HG02852 (cell line): ENCODE measurements around the gene DOCK6.

Source experiments
- ATAC-seq: cut with Tn5 transposase; IDR thresholded peaks from one replicate; pipeline ENCODE4 v1.9.1; 2021; ENCODE audit warnings: mild to moderate bottlenecking, moderate library complexity; ENCODE audit not compliant: unreplicated experiment

DOCK6 gene

GRCh38 chr19:11225815-11226214 is 36.5 kb downstream of the DOCK6 start:
- no peak for ATAC-seq

DNA sequence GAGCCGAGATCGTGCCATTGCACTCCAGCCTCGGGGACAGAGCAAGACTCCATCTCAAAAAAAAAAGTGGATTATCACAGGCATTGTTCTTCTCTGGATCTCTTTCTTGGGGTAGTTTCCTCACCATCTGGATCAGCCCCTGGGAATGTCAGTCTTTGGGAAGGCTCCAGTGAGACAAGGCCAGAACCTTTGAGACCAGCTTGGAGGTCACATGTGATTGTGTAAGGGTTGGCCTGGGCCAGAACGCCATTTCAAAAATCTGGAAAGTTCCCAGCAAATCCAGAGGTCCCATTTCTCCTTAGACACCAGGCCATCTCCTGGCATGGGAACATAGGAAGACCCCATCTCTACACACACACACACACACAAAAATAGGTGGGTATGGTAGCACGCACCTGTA is 37.2 kb downstream of the DOCK6 start:
- ATAC-seq = no peak

GRCh38 chr19:11224429-11224828 is 37.9 kb downstream of the DOCK6 start:
- no peak for ATAC-seq

- ATAC-seq = no peak
Observed at GRCh38 chr19:11223200-11223599, 39.1 kb downstream of the DOCK6 start.

GRCh38 chr19:11221082-11221598 is 41.2 kb downstream of the DOCK6 start:
- ATAC-seq = no peak

DNA sequence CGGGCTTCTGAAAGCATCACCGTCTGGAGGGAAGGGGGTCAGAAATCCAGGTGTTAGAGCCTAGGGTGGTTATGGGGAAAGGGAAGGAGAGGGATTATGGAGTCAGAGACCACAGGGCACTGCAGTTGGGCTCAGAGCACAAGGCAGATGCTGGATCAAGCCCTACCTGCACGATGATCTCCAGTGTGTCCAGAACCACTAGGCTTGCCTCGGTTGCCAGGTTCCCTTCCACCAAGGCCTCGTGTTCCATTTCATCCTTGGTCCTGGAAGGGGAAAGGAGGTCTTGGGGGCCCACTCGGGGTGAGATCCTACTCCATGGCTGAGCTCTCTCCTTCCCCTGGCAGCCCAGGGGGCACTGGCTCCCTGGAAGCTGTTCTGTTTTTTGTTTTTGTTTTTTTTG is 47.9 kb downstream of the DOCK6 start:
- no peak for ATAC-seq

- no peak for ATAC-seq
Observed at GRCh38 chr19:11210656-11210928, 51.7 kb downstream of the DOCK6 start.

GRCh38 chr19:11209839-11210655 is 52.3 kb downstream of the DOCK6 start:
- no peak for ATAC-seq

DNA sequence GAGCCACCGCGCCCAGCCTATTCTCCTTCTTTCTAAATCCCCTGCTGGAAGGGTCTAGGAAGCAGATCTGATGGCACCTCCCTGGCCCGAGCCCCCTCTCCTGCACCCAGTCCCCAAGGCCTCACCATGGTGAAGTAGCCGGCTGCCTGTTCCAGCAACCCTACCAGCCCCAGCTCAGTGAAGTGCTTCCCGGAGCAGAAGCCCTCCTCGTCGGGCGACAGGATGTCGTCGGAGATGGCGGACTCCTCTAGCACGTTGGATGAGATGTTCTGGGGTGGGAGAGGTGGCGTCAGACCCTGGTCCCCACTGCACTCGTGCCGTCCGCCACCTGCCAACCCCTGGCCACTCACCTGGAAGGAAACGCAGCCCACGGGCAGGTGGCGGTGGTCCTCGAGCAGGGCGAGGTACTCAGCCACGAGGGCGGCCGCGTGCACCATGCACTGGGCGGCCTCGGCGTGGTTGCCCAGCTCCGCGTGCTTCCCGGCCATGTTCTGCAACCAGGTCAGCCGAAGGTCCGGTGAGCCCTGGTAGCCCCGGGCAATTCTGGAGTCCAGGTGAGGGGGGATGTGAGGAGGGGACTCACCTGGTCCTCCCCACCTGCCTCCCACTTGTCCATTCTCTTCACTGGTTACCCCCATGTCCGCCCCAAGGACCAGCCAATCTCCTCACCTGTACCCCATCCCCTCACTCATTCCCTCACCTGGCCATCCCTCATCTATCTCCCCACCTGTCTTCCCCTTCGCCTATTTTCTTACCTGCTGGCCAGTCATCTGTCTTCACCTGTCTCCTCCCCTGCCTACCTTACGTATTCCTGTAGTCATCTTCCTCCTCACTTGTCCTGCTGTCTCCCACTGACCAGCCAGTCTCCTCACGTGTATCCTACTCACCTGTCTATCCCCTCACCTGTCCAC is 53.5 kb downstream of the DOCK6 start:
- no peak for ATAC-seq

GRCh38 chr19:11205939-11206570 is 56.3 kb downstream of the DOCK6 start:
- no peak for ATAC-seq

DNA sequence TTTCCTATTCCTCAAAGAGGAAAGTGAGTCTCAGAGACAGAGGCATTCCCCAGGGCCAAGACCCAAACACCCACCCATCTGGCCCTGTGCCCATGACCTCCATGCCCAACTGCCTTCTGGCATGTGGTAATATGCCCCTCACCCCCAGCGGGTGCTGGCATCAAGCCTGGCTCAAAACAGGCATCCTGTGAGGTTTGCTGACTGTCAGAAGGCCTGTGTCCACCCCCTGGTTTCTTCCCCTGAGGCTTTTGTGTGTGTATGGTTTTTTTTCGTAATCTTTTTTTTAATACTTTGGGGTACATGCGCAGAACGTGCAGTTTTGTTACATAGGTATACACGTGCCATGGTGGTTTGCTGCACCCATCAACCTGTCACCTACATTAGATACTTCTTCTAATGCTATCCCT is 57.4 kb downstream of the DOCK6 start:
- no peak for ATAC-seq

DNA sequence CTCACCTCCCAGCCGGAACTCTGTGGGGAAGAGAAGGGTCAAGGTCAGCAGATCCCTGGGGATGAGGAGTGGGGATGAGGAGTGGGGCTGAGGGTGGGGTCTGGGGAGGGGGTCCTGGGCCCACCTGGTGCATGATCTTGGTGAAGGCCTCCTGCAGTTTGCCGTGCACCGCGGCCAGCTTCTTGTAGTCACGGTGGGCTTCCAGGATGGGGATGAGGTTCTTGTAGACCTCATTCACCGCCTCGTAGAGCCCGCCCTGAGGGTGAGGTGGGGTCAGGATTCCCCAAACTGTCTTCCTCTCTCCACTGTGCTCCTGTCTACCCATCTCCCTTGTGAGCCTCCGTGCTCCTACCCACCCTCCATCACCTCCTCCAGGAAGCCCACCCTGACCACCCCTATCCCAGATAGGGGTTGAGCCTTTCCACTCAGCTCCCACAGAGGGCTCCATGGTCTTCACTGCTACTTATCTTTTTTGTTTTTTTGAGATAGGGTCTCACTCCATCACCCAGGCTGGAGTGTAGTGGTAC is 58.2 kb downstream of the DOCK6 start:
- ATAC-seq = no peak

- ATAC-seq = no peak
Observed at GRCh38 chr19:11203194-11204075, 58.9 kb downstream of the DOCK6 start.

- no peak for ATAC-seq
Observed at GRCh38 chr19:11202488-11203193, 59.7 kb downstream of the DOCK6 start.

DNA sequence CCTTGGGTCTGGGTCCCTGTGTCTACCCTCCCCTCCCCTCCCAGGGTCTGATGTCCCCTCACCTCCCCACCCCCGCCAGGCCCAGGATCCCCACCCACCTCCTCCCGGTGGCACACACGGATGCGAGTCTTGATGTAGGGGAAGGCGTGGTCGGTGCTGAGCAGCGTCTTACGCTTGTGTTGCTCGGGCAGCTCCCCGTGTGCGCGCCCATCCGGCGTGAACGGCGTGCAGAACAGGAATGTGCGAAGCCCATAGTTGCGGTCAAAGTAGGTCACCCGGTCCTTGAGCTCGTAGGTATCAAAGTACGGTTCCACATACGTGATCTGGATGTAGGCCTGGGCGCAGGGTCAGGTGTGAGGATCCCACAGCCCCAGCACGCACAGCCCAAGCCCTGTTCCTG is 60.5 kb downstream of the DOCK6 start:
- no peak for ATAC-seq

- no peak for ATAC-seq
Observed at GRCh38 chr19:11200931-11201330, 61.4 kb downstream of the DOCK6 start.

GRCh38 chr19:11200015-11200574 is 62.2 kb downstream of the DOCK6 start:
- ATAC-seq = no peak

DNA sequence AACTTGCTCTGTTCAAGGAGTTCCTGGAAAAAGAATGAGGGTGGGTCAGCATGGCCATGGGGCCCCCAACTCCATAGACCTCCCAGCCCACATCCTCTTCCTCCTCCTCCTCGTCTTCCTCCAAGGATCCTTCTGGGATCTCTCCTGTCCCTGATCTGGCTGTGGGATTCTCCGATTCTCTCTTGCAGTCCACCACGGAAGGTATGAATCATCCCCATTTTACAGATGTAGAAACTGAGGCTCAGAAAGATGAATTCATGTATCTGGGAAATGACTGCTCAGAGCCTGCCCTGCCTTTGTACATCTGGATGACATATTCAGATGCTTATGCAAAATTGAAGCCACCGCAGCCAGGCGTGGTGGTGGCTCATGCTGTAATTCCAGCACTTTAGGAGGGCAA is 62.8 kb downstream of the DOCK6 start:
- ATAC-seq = no peak

DNA sequence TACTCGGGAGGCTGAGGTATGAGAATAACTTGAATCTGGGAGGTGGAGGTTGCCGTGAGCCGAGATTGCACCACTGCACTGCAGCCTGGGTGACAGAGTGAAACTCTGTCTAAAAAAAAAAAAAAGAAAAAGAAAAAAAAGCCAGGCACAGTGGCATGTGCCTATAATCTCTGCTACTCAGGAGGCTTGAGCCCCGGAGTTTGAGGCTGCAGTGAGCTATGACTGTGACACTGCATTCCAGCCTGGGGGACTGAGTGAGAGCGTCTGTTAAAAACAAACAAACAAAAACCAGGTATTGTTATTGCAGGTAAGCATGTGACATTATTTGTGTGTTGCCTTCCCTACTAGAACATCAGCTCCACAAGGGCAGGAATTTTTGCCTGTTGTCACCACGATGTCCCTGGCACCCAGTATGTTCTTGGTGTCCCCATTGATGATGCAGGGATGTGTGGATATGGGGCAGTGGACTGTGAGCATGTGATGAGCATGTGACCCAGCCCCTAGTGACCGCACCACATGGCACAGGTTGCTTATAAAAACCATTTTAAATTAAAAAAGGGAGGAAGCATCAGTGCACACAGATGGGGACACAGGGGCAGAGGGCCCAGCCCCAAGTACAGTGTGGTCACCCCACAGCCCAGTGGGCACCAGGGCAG is 63.4 kb downstream of the DOCK6 start:
- no peak for ATAC-seq
